CD4-positive, alpha-beta T cell treated with Interleukin-15 for 1 hour (primary cell): ENCODE measurements around the gene ABCA1.

Experiments
- DNase-seq: peaks from one replicate; pipeline ENCODE4 v3.0.0-alpha.2; 2020

Gene ABCA1

GRCh38 chr9:104836767-104837166, 91.2 kb downstream of the ABCA1 start:
- no peak for DNase-seq

GRCh38 chr9:104836235-104836634, 91.7 kb downstream of the ABCA1 start:
- DNase-seq = no peak

- DNase-seq = no peak
Observed at GRCh38 chr9:104835161-104835560, 92.8 kb downstream of the ABCA1 start.

- no peak for DNase-seq
Observed at GRCh38 chr9:104833696-104834095, 94.3 kb downstream of the ABCA1 start.

- DNase-seq = no peak
Observed at GRCh38 chr9:104831681-104832080, 96.3 kb downstream of the ABCA1 start.

- no peak for DNase-seq
Observed at GRCh38 chr9:104826911-104827310, 101.0 kb downstream of the ABCA1 start.

- no peak for DNase-seq
Observed at GRCh38 chr9:104826079-104826775, 101.7 kb downstream of the ABCA1 start.

- DNase-seq = no peak
Observed at GRCh38 chr9:104820336-104820735, 107.6 kb downstream of the ABCA1 start.

GRCh38 chr9:104819033-104819432, 108.9 kb downstream of the ABCA1 start:
- no peak for DNase-seq

- no peak for DNase-seq
Observed at GRCh38 chr9:104817437-104817836, 110.5 kb downstream of the ABCA1 start.

- DNase-seq = no peak
Observed at GRCh38 chr9:104815851-104816565, 111.9 kb downstream of the ABCA1 start.

- no peak for DNase-seq
Observed at GRCh38 chr9:104810421-104811339, 117.3 kb downstream of the ABCA1 start.

- DNase-seq = no peak
Observed at GRCh38 chr9:104808035-104808614, 119.8 kb downstream of the ABCA1 start.

GRCh38 chr9:104805441-104805840, 122.5 kb downstream of the ABCA1 start:
- DNase-seq = no peak

- no peak for DNase-seq
Observed at GRCh38 chr9:104802906-104803305, 125.0 kb downstream of the ABCA1 start.

GRCh38 chr9:104802110-104802509, 125.8 kb downstream of the ABCA1 start:
- no peak for DNase-seq

- no peak for DNase-seq
Observed at GRCh38 chr9:104800068-104800785, 127.7 kb downstream of the ABCA1 start.

- no peak for DNase-seq
Observed at GRCh38 chr9:104798209-104798995, 129.6 kb downstream of the ABCA1 start.

- DNase-seq = no peak
Observed at GRCh38 chr9:104795857-104796256, 132.1 kb downstream of the ABCA1 start.

GRCh38 chr9:104795082-104795481, 132.9 kb downstream of the ABCA1 start:
- DNase-seq = no peak

GRCh38 chr9:104794070-104794469, 133.9 kb downstream of the ABCA1 start:
- no peak for DNase-seq

- no peak for DNase-seq
Observed at GRCh38 chr9:104788251-104788650, 139.7 kb downstream of the ABCA1 start.
